Mucosa of stomach (tissue), 1 donor: ENCODE measurements around the gene RABGAP1L.

Experiments
- H3K27me3 ChIP-seq: one replicate; pipeline ENCODE4 v1.7.0; 2013; ENCODE audit warnings: mild to moderate bottlenecking, low read length; ENCODE audit not compliant: control insufficient read depth, insufficient read depth
- H3K36me3 ChIP-seq: one replicate; pipeline ENCODE4 v1.7.0; 2013; ENCODE audit warnings: low read length; ENCODE audit not compliant: control insufficient read depth, insufficient read depth
- H3K4me1 ChIP-seq: one replicate; pipeline ENCODE4 v1.7.0; 2013; ENCODE audit warnings: mild to moderate bottlenecking, low read length; ENCODE audit not compliant: control insufficient read depth, insufficient read depth
- H3K4me3 ChIP-seq: one replicate; pipeline ENCODE4 v1.7.0; 2013; ENCODE audit warnings: low read length
- H3K9ac ChIP-seq: one replicate; pipeline ENCODE4 v1.7.0; 2013; ENCODE audit warnings: mild to moderate bottlenecking, low read length, moderate library complexity
- H3K9me3 ChIP-seq: one replicate; pipeline ENCODE4 v1.7.0; 2013; ENCODE audit warnings: mild to moderate bottlenecking, low read length, moderate library complexity; ENCODE audit not compliant: control insufficient read depth
- donor health status: Pancreatic carcinoma.

Gene RABGAP1L

DNA sequence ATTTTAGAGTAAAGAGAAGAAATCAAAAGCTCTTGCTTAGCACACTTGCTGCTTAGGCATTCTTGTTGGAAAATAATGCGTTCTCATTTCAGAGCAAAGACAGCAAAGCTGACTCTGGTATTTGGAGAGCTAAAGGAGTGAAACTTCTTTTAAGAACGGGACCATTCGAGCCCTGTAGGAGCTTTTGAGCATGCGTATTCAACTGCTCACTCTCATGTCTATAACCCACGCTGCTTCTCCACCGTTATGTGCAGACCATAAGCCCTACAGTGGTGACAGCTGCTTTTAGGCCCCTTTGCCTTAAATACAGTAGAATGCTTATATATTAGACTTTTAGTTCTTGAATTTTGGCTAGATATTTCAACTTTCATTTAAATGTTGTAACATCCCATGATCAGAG is 626.2 kb downstream of the RABGAP1L start:
- Histone ChIP-seq H3K4me1 (no peaks in the 10 kb centered on the region), H3K36me3 (no peaks in the 10 kb centered on the region), H3K9me3 (no peaks in the 10 kb centered on the region), H3K9ac (no peak overlapping the region), H3K4me3 (no peak overlapping the region), H3K27me3 (no peaks in the 10 kb centered on the region)

DNA sequence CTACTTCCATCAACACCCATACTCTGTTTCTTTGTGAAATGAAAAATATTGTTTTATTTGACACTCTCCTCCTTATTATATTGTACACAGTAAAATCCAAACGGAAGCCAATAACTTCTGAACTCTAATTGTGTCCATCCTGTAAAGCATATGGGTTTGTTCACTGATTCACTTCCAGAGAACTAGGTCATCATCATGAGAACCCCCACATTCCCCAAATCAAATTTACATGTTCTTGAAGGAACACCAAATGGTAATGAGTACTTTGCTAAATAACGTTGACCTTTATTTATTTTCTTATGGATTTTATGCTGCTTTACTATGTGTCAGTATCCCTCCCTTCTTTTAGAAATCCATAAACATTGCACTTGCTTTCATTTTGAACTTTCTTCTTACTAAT is 627.0 kb downstream of the RABGAP1L start:
- H3K4me3 ChIP-seq = no peak overlapping the region
- H3K4me1 ChIP-seq = no peaks in the 10 kb centered on the region
- H3K27me3 ChIP-seq = no peaks in the 10 kb centered on the region
- no peaks in the 10 kb centered on the region for H3K36me3 ChIP-seq
- H3K9ac ChIP-seq = no peak overlapping the region
- no peaks in the 10 kb centered on the region for H3K9me3 ChIP-seq

DNA sequence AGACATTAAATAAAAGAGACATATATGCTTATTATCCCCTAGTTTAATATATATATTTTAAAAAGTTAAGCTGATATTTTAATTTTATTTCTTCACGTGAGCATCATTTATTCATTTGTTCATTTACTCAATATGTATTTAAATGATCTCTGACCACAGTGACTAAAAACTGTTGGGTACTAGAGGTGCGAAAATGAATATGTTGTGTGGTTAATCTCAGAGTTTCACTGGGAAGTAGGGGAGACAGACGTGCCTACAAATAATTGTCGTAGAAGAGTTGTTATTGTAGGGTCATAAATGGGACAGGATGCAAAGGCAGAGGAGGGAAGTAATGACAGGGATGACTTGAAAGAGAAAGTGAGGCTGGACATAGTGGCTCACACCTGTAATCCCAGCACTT is 627.4 kb downstream of the RABGAP1L start:
- H3K9me3 ChIP-seq = no peaks in the 10 kb centered on the region
- H3K4me1 ChIP-seq = no peaks in the 10 kb centered on the region
- H3K9ac ChIP-seq = no peak overlapping the region
- H3K27me3 ChIP-seq = no peaks in the 10 kb centered on the region
- no peak overlapping the region for H3K4me3 ChIP-seq
- H3K36me3 ChIP-seq = no peaks in the 10 kb centered on the region

DNA sequence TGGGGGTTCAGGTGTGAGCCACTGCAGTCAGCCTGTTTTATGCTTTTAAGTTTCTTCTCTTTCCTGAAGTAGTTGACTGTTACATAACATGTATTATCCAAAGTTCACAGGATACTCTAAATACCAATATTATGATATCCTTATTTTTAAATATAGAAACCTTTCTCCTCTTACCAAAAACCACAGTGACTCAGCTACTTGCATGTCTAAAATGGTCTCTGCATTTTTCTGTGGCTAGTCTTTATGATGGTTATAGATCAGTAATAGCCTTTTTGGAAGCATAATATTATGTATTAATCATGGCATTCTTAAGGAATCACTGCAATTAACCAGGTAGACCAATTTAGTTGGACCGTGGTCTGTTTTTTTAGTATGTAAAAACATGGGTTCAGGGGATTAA is 629.7 kb downstream of the RABGAP1L start:
- Histone ChIP-seq H3K36me3 (no peaks in the 10 kb centered on the region), H3K9me3 (no peaks in the 10 kb centered on the region), H3K4me1 (no peaks in the 10 kb centered on the region), H3K9ac (no peak overlapping the region), H3K27me3 (no peaks in the 10 kb centered on the region), H3K4me3 (no peak overlapping the region)

DNA sequence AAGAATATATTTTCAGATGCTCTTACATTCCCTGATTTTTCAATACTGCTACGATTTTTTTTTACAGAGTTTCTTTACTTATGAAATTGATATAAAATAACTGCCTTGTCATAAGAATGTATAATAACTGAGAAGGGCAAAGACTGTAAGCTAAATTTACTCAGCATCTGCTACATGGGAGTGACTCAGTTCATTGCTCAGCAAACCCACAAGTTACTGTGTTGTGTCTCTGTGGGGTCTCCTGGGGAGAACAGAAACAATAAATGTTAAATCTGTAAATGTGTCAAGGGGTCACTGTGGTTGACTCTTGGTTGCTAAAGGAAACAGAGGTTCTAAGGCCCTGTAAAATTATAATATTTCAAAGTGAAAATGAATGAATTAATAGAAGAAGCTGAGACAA is 630.1 kb downstream of the RABGAP1L start:
- H3K9me3 ChIP-seq = no peaks in the 10 kb centered on the region
- H3K4me1 ChIP-seq = no peaks in the 10 kb centered on the region
- no peaks in the 10 kb centered on the region for H3K36me3 ChIP-seq
- no peak overlapping the region for H3K4me3 ChIP-seq
- H3K27me3 ChIP-seq = no peaks in the 10 kb centered on the region
- H3K9ac ChIP-seq = no peak overlapping the region

DNA sequence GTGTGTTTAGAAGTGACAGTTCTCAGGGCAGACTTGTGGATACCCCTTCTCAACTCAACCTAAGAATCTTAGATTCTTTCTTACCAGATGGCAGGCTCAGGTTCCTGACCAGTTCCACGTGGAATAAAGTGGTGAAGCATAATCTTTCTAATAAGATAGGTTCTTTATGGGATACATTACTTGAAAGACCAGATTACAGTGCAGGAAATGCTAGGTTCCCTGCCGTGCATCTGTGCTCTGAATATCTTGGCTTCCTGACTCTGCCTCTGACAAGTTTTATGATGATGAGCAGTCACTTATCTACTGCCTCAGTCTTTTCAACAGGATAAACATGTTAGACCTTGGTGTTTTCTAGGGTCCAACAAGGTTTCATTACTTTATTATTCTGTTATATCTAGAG is 632.5 kb downstream of the RABGAP1L start:
- Histone ChIP-seq H3K4me1 (no peaks in the 10 kb centered on the region), H3K36me3 (no peaks in the 10 kb centered on the region)

DNA sequence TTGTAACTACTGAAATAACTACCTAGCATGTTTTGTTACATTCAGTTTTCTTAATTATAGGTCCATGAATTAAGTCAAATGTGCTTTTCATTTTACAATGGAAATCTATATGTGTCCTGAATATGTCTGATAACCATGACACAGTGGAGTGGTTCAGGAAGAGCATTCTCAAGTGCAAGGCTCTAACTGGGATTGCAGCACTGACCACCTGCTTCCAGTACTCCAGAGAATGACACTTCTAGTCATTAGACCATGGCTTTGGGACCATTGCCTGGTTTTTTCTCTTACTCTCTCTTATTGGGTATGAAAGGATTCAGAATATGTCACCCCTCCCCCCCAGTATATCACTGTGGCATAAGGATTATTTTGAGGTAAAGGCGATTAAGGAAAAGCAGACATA is 635.5 kb downstream of the RABGAP1L start:
- no peaks in the 10 kb centered on the region for H3K4me1 ChIP-seq
- H3K9ac ChIP-seq = no peak overlapping the region
- H3K4me3 ChIP-seq = no peak overlapping the region
- no peaks in the 10 kb centered on the region for H3K27me3 ChIP-seq
- H3K9me3 ChIP-seq = no peaks in the 10 kb centered on the region
- H3K36me3 ChIP-seq = no peaks in the 10 kb centered on the region

More for the DNA sequence above, 632.5 kb downstream of the RABGAP1L start:
- H3K9ac ChIP-seq = no peak overlapping the region
- H3K4me3 ChIP-seq = no peak overlapping the region
- H3K27me3 ChIP-seq = no peaks in the 10 kb centered on the region
- no peaks in the 10 kb centered on the region for H3K9me3 ChIP-seq

DNA sequence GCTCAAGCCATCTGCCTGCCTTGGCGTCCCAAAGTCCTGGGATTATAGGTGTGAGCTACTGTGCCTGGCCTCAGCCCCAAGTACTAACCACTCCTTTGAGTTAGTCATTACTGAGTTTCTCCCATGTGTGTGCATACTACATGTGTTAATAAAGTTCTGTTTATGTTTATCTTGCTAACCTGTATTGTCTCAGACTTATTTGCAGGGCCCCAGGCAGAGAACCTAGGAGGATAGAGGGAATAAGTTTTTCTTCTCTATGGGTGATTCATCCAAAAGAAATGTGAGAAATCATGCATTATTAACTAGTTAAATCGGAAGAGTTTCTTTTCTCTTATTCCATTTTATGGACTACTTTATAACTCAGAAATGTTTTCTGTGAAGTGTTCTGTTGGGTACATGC is 636.5 kb downstream of the RABGAP1L start:
- Histone ChIP-seq H3K27me3 (no peaks in the 10 kb centered on the region), H3K9ac (no peak overlapping the region), H3K36me3 (no peaks in the 10 kb centered on the region), H3K9me3 (no peaks in the 10 kb centered on the region), H3K4me3 (no peak overlapping the region), H3K4me1 (no peaks in the 10 kb centered on the region)

DNA sequence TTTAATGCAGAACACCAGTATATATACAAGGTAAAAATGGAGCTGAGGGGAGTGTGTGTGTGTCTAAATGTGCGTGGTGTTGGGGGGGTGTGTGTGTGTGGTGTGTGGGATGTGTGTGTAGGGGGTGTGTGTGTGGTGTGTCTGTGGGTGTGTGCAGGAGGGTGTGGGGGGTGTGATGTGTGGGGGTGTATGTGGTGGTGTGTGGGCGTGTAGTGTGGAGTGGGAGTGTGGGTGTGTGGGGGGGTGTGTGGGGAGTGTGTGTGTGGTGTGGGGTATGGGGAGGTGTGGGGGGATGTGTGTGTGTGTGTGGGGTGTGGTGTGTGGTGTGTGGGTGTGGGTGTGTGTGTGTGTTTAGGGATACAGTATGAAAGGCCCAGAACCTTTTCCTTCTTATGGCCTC is 638.1 kb downstream of the RABGAP1L start:
- no peak overlapping the region for H3K9ac ChIP-seq
- no peaks in the 10 kb centered on the region for H3K9me3 ChIP-seq
- no peaks in the 10 kb centered on the region for H3K27me3 ChIP-seq
- H3K36me3 ChIP-seq = no peaks in the 10 kb centered on the region
- no peaks in the 10 kb centered on the region for H3K4me1 ChIP-seq
- no peak overlapping the region for H3K4me3 ChIP-seq

DNA sequence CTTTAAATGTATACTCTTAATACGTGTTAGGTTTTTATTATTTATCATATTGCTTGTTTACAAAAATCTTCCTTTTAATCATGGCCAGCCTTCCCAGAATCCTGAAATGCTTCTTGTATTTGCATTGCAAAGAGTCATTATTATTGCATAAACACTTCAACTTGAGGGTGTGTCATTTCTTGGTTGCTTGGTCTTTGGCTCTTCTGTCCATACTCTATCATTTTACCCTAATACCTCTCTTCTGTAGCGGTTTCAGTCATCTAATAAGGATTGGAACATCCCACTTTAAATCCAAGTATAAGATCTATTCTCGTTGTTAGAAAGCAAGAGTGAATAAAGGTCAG is 639.8 kb downstream of the RABGAP1L start:
- Histone ChIP-seq H3K4me1 (no peaks in the 10 kb centered on the region), H3K9me3 (no peaks in the 10 kb centered on the region), H3K36me3 (no peaks in the 10 kb centered on the region), H3K27me3 (no peaks in the 10 kb centered on the region), H3K9ac (peak overlapping the region; percentile 72), H3K4me3 (no peak overlapping the region)

DNA sequence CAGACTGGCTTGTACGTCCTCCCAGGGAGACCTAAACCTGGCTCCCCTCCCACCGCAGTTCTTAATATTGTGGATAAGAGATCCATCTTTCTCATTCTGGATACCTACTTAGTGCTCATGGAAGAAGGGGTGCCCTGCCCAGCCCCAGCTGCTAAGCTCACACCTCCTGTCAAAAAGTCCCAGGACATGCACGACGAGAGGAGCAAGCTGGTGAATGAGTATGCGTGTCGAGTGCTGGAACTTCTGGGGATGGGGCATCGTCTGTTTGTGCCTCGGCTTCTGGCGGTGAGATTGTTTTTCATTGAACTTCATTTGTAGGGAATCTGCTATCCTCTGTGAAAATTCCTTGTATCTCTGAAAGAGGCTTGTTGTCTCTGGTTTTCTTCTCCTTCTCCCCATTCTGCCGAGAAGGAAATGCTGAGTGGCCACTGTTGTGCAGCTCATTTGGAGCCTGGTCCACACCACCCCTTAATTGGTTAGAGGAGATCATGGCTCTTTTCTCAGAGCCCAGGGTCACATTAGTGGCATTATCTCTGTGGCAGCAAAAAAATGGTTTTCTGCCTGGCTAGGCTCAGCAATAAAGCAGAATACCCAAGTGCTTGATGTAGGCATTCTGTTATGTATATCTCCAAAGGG is 641.0 kb downstream of the RABGAP1L start:
- H3K9me3 ChIP-seq = no peaks in the 10 kb centered on the region
- peak overlapping the region; percentile 58 for H3K4me3 ChIP-seq
- H3K36me3 ChIP-seq = no peaks in the 10 kb centered on the region
- H3K9ac ChIP-seq = peak overlapping the region; percentile 72
- H3K4me1 ChIP-seq = no peaks in the 10 kb centered on the region
- no peaks in the 10 kb centered on the region for H3K27me3 ChIP-seq

DNA sequence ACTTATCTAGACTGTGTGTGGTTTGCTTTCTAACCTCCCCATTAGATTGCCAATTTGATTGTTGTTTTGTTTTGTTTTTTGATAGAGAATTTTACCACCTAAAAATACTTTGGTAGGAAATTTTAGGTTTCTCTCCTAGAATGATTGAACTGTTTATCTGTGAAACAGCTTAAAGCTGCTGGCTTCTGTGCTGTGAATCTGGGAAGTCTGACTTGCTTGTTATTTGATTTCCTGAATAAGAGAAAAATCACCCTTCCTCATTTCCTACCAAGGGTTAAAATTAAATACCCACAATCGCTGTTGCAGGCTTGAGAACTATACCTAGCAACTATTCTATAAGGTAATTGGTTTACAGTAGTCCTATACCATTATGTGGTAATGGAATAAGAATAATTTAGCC is 641.6 kb downstream of the RABGAP1L start:
- no peaks in the 10 kb centered on the region for H3K36me3 ChIP-seq
- H3K9ac ChIP-seq = no peak overlapping the region
- no peaks in the 10 kb centered on the region for H3K4me1 ChIP-seq
- H3K27me3 ChIP-seq = no peaks in the 10 kb centered on the region
- no peaks in the 10 kb centered on the region for H3K9me3 ChIP-seq
- no peak overlapping the region for H3K4me3 ChIP-seq

DNA sequence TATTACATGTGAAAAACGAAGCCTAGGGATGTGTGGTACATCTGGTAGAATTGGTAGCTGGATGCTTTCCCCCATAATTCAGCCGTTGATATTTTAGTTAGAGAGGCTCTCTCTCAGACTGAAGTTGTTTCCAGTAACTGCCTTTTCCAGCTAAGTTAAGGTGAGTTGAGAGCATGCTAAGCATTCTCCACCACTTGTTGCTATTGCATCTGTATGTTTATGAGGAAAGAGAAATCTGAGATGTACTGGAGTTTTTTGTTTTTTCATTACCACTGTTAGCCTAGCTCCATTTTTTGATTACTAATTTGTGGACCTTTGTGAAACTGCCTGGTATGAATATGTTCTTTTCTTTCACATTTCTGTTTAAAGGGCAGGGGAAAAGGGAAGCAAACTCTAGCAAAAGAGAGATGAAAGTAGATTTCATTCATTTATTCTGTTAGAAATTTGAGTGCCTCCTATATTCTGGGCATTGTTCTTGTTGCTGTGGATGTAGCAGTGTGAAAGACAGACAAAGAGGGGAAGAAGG is 650.5 kb downstream of the RABGAP1L start:
- Histone ChIP-seq H3K36me3 (no peaks in the 10 kb centered on the region), H3K27me3 (no peaks in the 10 kb centered on the region), H3K4me1 (peaks cover 11% of the 10 kb centered on the region), H3K4me3 (no peak overlapping the region), H3K9ac (no peak overlapping the region), H3K9me3 (no peaks in the 10 kb centered on the region)
